Measurements from ENCODE around the gene XXYLT1.
"Not testable (repeated sequence)": the region's sequence is repeated elsewhere in the genome, so short reads cannot be mapped to it uniquely, and the experiment has no call there.

Gene XXYLT1

GRCh38 chr3:195125646-195126045 is 145.3 kb downstream of the XXYLT1 start:
- DNase-seq = no peak

- DNase-seq = no peak
Measured at GRCh38 chr3:195124378-195124992, 146.5 kb downstream of the XXYLT1 start.

- DNase-seq = no peak
Measured at GRCh38 chr3:195123281-195123691, 147.7 kb downstream of the XXYLT1 start.

GRCh38 chr3:195122261-195122660 is 148.7 kb downstream of the XXYLT1 start:
- DNase-seq = no peak

- no peak for DNase-seq
Measured at GRCh38 chr3:195120267-195120601, 150.7 kb downstream of the XXYLT1 start.

GRCh38 chr3:195119461-195120266 is 151.3 kb downstream of the XXYLT1 start:
- DNase-seq = no peak

GRCh38 chr3:195118671-195119070 is 152.3 kb downstream of the XXYLT1 start:
- DNase-seq = no peak

- no peak for DNase-seq
Measured at GRCh38 chr3:195117978-195118581, 152.9 kb downstream of the XXYLT1 start.

- no peak for DNase-seq
Measured at GRCh38 chr3:195116407-195117185, 154.4 kb downstream of the XXYLT1 start.

- DNase-seq = no peak
Measured at GRCh38 chr3:195115600-195116406, 155.2 kb downstream of the XXYLT1 start.

- DNase-seq = no peak
Measured at GRCh38 chr3:195114786-195115599, 156.0 kb downstream of the XXYLT1 start.

- no peak for DNase-seq
Measured at GRCh38 chr3:195113536-195114425, 157.2 kb downstream of the XXYLT1 start.

GRCh38 chr3:195113048-195113447 is 157.9 kb downstream of the XXYLT1 start:
- DNase-seq = no peak

GRCh38 chr3:195112361-195112791 is 158.6 kb downstream of the XXYLT1 start:
- no peak for DNase-seq

GRCh38 chr3:195111766-195112165 is 159.2 kb downstream of the XXYLT1 start:
- no peak for DNase-seq

GRCh38 chr3:195111319-195111705 is 159.6 kb downstream of the XXYLT1 start:
- DNase-seq = no peak

- no peak for DNase-seq
Measured at GRCh38 chr3:195110647-195111318, 160.2 kb downstream of the XXYLT1 start.

GRCh38 chr3:195109098-195109657 is 161.8 kb downstream of the XXYLT1 start:
- DNase-seq = no peak

- DNase-seq = no peak
Measured at GRCh38 chr3:195107593-195107992, 163.4 kb downstream of the XXYLT1 start.

GRCh38 chr3:195107031-195107430 is 163.9 kb downstream of the XXYLT1 start:
- DNase-seq = not testable (repeated sequence)

Data from activated CD4-positive, CD25-positive, alpha-beta regulatory T cell treated with anti-CD3 and anti-CD28 coated beads, Interleukin-2, amount 50 U/mL, for 72 hours (primary cell).